ENCODE data around the gene LDLRAD4.

LDLRAD4 gene

GRCh38 chr18:13313006-13313686, 94.6 kb downstream of the LDLRAD4 start:
- Histone ChIP-seq H3K79me2 (ENCODE audit: insufficient read depth, low read length) (no peaks in the 10 kb centered on the region), H3K27me3 (ENCODE audit: low read length) (no peaks in the 10 kb centered on the region), H4K20me1 (ENCODE audit: low read depth, low read length) (no peaks in the 10 kb centered on the region), H3K9ac (ENCODE audit: low read length) (no peak overlapping the region), H3K4me2 (ENCODE audit: low read depth, low read length, poor library complexity, severe bottlenecking) (no peak overlapping the region), H3K27ac (ENCODE audit: low read depth, low read length) (no peak overlapping the region), H3K9me3 (ENCODE audit: insufficient read depth, low read length) (no peaks in the 10 kb centered on the region), H3K36me3 (ENCODE audit: low read length) (no peaks in the 10 kb centered on the region), H3F3A (ENCODE audit: insufficient read depth) (no peaks in the 10 kb centered on the region), H3K9me2 (replicated peaks; ENCODE audit: insufficient read depth, low read length) (no peaks in the 10 kb centered on the region), H3K4me3 (ENCODE audit: insufficient read depth, low read length, poor library complexity, severe bottlenecking) (no peak overlapping the region), H2AFZ (ENCODE audit: low read depth, low read length, severe bottlenecking) (no peak overlapping the region)
- no peak for TF ChIP-seq CTCF (IDR thresholded peaks at IDR 0.05; ENCODE audit: insufficient read depth, low read length, poor library complexity, severe bottlenecking)
- no peak for TF ChIP-seq EZH2phosphoT487 (conservative IDR thresholded peaks at IDR 0.05; ENCODE audit: low read length)

DNA sequence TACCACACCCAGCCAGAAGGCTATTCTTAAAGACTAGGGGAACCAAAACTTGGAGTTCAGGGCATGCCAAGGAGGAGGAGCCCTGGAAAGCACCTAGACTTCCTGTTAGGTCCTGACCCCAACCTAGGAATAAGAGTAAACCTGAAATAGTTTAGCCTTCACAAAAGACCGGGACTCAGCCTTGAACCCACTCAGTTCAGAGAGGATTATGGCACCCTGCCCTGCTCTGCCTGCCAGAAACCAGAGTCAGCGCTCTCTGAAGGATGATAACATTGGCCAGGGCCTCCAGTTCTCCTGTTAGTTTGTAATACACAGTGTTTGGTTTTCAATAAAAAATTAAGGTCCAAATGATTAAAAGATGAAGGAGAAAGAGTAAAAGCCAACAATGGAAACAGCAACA, 96.4 kb downstream of the LDLRAD4 start:
- no peaks in the 10 kb centered on the region for H3K36me3 ChIP-seq (ENCODE audit: low read length)
- H2AFZ ChIP-seq (ENCODE audit: low read depth, low read length, severe bottlenecking): no peak overlapping the region
- H3K9ac ChIP-seq (ENCODE audit: low read length): no peak overlapping the region
- H3K4me2 ChIP-seq (ENCODE audit: low read depth, low read length, poor library complexity, severe bottlenecking): no peak overlapping the region
- H3K27ac ChIP-seq (ENCODE audit: low read depth, low read length): no peak overlapping the region
- H4K20me1 ChIP-seq (ENCODE audit: low read depth, low read length): no peaks in the 10 kb centered on the region
- H3K9me2 ChIP-seq (replicated peaks; ENCODE audit: insufficient read depth, low read length): no peaks in the 10 kb centered on the region
- no peaks in the 10 kb centered on the region for H3K9me3 ChIP-seq (ENCODE audit: insufficient read depth, low read length)
- TF ChIP-seq EZH2phosphoT487 (conservative IDR thresholded peaks at IDR 0.05; ENCODE audit: low read length): no peak
- TF ChIP-seq CTCF (IDR thresholded peaks at IDR 0.05; ENCODE audit: insufficient read depth, low read length, poor library complexity, severe bottlenecking): no peak
- H3K4me3 ChIP-seq (ENCODE audit: insufficient read depth, low read length, poor library complexity, severe bottlenecking): no peak overlapping the region
- no peaks in the 10 kb centered on the region for H3F3A ChIP-seq (ENCODE audit: insufficient read depth)
- H3K79me2 ChIP-seq (ENCODE audit: insufficient read depth, low read length): no peaks in the 10 kb centered on the region
- H3K27me3 ChIP-seq (ENCODE audit: low read length): no peaks in the 10 kb centered on the region

GRCh38 chr18:13316063-13316462, 97.5 kb downstream of the LDLRAD4 start:
- no peak overlapping the region for H3K4me2 ChIP-seq (ENCODE audit: low read depth, low read length, poor library complexity, severe bottlenecking)

More at GRCh38 chr18:13316063-13316462, 97.5 kb downstream of the LDLRAD4 start:
- Histone ChIP-seq H3K9me3 (ENCODE audit: insufficient read depth, low read length) (no peaks in the 10 kb centered on the region), H3K4me3 (ENCODE audit: insufficient read depth, low read length, poor library complexity, severe bottlenecking) (no peak overlapping the region), H3F3A (ENCODE audit: insufficient read depth) (no peaks in the 10 kb centered on the region), H3K9me2 (replicated peaks; ENCODE audit: insufficient read depth, low read length) (no peaks in the 10 kb centered on the region), H2AFZ (ENCODE audit: low read depth, low read length, severe bottlenecking) (no peak overlapping the region), H3K79me2 (ENCODE audit: insufficient read depth, low read length) (no peaks in the 10 kb centered on the region), H3K27ac (ENCODE audit: low read depth, low read length) (no peak overlapping the region), H3K27me3 (ENCODE audit: low read length) (no peaks in the 10 kb centered on the region), H3K36me3 (ENCODE audit: low read length) (no peaks in the 10 kb centered on the region), H4K20me1 (ENCODE audit: low read depth, low read length) (no peaks in the 10 kb centered on the region), H3K9ac (ENCODE audit: low read length) (no peak overlapping the region)
- TF ChIP-seq EZH2phosphoT487 (conservative IDR thresholded peaks at IDR 0.05; ENCODE audit: low read length) (no peak), CTCF (IDR thresholded peaks at IDR 0.05; ENCODE audit: insufficient read depth, low read length, poor library complexity, severe bottlenecking) (no peak)

Data from SU-DHL-6 (cell line).